Left renal cortex interstitium (tissue), 4 donors: ENCODE measurements around the gene LRCH2. TPM values are rescaled to one million over a fixed set of nuclear protein-coding genes. Genes with fewer than 3 reads are reported as not detected.
"Not testable (repeated sequence)": the region's sequence is repeated elsewhere in the genome, so short reads cannot be mapped to it uniquely, and the experiment has no call there.

ENCODE experiments used
- DNase-seq, 4 donors: peaks; one replicate each; pipeline ENCODE4 v3.0.0-alpha.2; 2013; ENCODE audit warnings: low read depth in 4 of 4, low spot score in 2 of 4, missing footprints in 1 of 4
- polyA plus RNA-seq, 4 donors: library from polyadenylated mRNA; unstranded; fragments of 120-200 nt; gene quantifications; one replicate each; pipeline ENCODE4 v1.2.1, GENCODE V29; 2013; ENCODE audit not compliant: insufficient read length in 4 of 4

The LRCH2 gene
- polyA plus RNA-seq, 4 donors: 11.0 to 15.8 (median 12.5) TPM

DNA sequence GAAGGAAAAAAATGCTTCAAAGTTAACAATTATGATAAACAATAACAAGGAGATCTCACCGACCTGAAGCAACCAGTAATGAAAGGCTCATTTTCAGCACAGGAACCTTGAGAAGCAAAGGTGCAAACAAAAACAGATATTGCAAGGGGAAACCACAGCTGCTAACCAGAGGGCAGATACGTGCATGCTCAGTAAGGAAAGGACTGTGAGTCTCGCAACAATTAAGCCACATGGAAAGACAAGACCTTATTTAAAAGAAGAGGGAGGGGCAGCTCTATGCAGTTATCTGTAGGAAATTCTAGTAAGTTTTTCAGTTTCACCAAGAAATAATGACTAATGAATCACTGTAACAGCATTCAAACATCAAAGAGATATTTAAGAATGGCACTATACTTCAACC is 19.3 kb downstream of the LRCH2 start:
- DNase-seq: no peak

DNA sequence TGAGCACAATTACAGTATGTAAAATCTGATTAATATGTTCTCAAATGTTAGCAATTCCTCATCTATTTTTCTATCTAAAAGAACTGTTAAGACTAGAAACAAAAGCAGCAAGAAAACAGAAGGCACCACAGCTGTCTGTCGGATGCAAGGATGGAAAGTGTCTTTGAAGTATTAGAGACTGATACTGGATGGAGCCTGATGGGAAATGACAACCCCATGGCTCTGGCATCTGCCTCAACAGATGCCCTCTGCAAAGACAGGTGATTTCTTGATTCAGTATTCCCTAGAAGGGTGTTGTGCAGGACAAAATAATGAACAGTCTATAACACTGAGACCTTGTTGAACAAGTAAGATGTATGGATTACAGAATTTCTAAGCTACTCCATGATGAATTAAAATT is 19.7 kb downstream of the LRCH2 start:
- no peak for DNase-seq

GRCh38 chrX:115209547-115209946 is 24.3 kb downstream of the LRCH2 start:
- DNase-seq: not testable (repeated sequence)

GRCh38 chrX:115204040-115204439 is 29.9 kb downstream of the LRCH2 start:
- no peak for DNase-seq

DNA sequence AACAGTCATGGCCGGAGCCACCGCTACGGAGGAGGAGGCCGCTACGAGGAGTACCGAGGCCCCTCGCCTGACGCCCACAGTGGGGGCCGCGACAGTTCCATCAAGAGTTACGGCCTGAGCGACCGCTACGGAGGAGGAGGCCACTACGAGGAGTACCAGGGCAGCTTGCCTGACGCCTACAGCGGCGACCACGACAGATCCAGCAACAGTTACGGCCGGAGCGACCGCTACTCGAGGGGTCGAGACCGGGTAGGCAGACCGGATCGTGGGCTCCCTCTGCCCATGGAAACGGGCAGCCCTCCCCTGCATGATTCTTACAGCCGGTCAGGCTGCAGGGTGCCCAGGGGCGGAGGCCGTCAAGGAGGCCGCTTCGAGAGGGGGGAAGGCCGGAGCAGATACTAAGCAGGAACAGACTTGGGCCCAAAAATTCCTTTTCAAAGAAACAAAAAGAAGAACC is 41.6 kb downstream of the LRCH2 start:
- no peak for DNase-seq

DNA sequence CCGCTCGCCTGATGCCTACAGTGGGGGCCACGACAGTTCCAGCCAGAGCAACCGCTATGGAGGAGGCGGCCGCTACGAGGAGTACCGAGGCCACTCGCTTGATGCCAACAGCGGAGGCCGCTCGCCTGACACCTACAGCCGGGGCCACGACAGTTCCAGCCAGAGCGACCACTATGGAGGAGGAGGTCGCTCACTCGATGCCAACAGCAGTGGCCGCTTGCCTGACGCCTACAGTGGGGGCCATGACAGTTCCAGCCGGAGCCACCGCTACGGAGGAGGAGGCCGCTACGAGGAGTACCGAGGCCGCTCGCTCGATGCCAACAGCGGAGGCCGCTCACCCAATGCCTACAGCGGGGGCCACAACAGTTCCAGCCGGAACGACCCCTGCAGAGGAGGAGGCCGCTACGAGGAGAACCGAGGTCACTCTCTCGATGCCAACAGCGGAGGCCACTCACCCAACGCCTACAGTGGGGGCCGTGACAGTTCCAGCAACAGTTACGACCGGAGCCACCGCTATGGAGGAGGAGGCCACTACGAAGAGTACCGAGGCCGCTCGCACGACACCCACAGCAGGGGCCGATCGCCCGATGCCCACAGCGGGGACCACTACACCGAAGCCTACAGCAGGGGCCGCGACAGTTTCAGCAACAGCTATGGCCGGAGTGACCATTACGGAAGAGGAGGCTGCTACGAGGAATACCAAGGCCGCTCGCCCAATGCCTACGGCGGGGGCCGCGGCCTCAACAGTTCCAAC is 42.2 kb downstream of the LRCH2 start:
- DNase-seq: no peak

- DNase-seq: no peak
Observed at GRCh38 chrX:115190636-115191489, 43.0 kb downstream of the LRCH2 start.

DNA sequence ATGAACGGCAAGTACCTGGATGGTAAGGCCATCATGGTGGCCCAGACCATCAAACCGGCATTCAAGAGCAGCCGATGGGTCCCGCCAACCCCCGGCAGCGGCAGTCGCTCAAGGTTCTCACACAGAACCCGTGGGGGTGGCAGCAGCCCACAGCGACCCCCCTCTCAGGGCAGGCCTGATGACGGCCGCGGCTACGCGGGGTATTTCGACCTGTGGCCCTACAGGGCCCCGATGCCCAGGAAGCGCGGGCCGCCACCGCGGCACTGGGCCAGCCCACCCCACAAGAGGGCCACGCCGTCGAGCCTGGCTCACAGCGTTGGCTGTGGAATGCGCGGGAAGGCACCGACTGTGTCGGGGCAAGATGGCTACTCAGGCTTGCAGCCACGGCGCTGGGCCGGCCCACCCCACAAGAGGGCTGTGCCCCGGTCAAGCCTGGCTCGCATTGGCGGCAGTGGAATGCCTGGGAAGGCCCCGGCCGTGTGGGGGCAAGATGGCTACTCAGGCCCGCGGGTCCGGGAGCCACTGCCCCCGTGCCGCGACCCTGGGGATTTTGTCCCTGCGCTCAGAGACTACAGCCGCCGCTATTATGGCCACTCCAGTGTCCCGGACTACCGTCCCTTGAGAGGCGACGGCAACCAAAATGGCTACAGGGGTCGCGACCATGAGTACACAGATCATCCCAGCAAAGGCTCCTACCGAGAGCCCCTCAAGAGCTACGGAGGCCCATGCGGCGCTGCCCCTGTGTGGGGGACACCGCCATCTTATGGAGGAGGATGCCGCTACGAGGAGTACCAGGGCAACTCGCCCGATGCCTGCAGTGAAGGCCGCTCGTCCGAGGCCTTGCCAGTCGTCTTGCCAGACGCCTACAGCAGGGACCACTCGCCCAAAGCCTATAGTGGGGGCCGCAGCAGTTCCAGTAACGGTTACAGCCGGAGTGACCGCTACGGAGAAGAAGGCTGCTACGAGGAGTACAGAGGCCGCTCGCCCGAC is 44.0 kb downstream of the LRCH2 start:
- DNase-seq: no peak

DNA sequence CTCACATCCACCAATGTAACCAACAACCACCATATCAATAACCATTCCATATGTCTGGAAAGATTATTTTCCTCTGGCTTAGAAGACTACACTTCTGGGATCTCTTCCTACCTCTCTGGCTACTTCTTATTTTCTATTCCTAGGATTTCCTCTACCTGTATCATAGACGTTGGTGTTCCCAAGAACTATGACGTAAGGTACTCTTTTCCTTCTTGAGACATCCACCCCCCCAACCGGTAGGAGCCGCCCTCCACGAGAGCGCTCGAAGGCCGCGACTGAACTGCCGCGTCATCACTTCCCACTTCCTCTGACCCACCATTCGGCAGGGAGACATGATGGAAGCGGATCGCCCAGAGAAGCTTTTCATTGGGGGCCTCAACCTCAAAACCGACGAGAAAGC is 44.8 kb downstream of the LRCH2 start, which contains the start of gene RBMXL3:
TSS of gene RBMXL3 (plus strand) at position 301 of the 400 bp plus-strand sequence. CDS start at position 333, 32 bp downstream.
- no peak for DNase-seq

- DNase-seq: no peak
Observed at GRCh38 chrX:115183980-115184379, 49.9 kb downstream of the LRCH2 start.

DNA sequence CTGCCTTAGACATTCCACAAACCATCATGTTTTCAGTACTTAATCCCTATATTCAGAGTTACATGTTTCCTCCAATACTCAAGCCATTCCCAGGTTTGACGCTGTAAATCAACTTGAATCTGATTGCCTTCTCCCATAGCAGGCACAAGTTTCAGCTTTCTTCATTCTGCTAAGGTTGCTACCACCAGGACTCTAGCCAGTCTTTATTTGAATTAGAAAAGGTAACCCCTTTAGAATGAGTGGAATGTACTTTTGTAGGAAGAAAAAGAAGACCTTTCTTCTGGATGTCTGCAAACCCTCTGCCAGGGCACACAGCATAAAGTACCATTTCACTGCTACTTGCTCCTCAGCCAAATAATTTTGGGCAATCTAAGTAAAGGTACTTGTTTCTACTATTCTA is 55.4 kb downstream of the LRCH2 start:
- no peak for DNase-seq

DNA sequence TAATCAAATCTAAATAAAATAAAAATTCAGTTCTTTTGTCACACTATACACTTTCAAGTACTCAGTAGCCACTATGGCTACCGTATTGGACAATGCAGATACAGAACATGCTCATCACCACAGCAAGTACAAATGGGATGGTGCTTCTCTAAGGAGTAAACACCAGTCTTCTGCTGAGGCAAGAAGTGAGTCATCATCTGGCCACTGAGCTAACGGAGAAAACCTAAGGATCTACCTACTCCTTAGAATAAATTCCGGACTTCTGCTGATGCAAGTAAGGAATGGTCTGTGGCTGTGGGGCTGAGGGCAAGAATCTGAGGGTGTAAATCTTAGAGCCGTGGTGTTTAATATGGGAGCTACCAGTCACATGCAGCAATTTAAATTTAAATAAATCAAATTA is 56.0 kb downstream of the LRCH2 start:
- no peak for DNase-seq

- no peak for DNase-seq
Observed at GRCh38 chrX:115174548-115174947, 59.3 kb downstream of the LRCH2 start.

GRCh38 chrX:115173181-115173580 is 60.7 kb downstream of the LRCH2 start:
- DNase-seq: no peak

- no peak for DNase-seq
Observed at GRCh38 chrX:115147220-115147619, 86.7 kb downstream of the LRCH2 start.

- no peak for DNase-seq
Observed at GRCh38 chrX:115142057-115142456, 91.8 kb downstream of the LRCH2 start.

DNA sequence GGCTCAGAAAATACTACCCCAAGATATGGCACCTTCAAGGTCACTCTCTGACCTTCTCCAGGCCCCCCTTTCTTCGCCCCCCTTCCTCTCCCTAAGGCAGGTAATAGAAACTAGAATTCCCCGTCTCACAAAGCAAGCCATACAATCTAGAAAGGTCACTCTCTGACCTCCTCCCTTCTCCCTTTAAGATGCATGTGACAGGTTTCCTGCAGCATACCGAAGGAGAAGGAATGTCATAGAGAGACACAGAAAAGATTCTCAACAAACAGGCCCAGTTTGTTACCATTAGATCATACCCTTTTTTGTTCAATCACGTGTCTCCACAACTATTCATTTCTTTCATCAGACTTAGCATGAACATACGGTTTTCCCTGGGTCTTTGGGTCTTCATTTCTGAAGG is 95.9 kb downstream of the LRCH2 start:
- no peak for DNase-seq

DNA sequence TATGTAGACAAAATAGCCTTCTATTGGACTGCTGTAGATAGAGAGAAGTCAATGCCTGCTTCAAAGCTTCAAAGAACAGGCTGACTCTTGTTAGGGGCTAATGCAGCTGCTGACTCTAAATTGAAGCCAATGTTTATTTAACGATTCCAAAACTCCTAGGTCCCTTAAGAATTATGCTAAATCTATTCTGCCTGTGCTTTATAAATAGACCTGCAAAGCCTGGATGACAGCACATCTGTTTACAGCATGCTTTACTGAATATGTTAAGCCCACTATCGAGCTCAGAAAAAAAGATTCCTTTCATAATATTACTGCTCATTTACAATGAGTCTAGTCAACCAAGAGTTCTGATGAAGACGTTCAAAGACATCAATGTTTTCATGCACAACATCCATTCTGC is 99.5 kb downstream of the LRCH2 start:
- DNase-seq: no peak

- DNase-seq: no peak
Observed at GRCh38 chrX:115112411-115112810, 121.5 kb downstream of the LRCH2 start.

DNA sequence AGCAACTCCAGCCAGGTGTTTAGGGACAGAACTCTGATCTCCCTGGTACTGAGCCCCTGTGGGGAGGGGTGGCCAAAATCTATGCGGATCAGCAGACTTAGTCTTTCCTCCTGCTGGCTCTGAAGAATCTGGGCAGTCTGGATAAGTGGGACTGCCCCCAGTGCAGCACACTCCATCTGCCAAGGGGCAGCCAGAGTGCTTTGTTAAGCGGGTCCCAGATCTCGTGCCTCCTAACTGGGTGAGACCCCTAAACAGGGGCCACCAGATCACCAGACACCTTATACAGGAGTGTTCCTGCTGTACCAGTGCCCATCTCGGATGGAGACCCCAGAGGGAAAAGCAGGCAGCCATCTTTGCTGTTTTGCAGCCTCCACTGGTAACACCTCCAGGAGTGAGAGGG is 135.0 kb downstream of the LRCH2 start:
- DNase-seq: no peak

GRCh38 chrX:115093191-115093590 is 140.7 kb downstream of the LRCH2 start:
- DNase-seq: no peak
